SHP77 (cell line): Measurements from ENCODE around the gene FBXO34.

Experiments used
- DNase-seq, 2 experiments: peaks; one replicate each; lab custom pipeline; 2025; lab: John Stamatoyannopoulos, UW

Gene FBXO34

DNA sequence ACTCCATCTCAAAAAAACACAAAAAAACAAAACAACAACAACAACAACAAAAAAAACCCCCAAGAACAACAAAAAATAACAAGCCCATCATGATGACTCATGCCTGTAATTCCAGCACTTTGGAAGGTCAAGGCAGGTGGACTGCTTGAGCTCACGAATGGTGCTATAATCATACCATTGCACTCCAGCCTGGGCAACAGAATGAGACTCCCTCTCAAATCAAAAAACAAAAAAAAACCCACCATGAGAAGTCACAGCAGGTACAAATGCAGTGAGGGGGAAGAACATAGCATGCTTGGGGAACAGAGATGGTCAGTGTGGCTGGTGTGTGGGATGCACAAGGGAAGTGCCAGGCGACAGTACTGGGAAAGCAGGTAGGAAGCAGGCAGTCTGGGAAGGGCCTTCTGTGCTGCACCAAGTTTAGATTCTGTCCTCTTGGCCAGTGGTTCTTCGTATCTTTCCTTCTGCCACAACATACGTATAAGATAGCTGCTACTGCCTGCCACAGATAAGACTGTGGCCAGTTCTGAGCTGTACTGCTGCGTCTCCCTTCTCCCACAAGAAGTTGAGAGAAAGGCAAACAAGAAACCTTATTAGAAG lies 112.4 kb downstream of the FBXO34 start:
- no peak for DNase-seq

GRCh38 chr14:55384536-55384935 lies 113.3 kb downstream of the FBXO34 start:
- DNase-seq: no peak

DNA sequence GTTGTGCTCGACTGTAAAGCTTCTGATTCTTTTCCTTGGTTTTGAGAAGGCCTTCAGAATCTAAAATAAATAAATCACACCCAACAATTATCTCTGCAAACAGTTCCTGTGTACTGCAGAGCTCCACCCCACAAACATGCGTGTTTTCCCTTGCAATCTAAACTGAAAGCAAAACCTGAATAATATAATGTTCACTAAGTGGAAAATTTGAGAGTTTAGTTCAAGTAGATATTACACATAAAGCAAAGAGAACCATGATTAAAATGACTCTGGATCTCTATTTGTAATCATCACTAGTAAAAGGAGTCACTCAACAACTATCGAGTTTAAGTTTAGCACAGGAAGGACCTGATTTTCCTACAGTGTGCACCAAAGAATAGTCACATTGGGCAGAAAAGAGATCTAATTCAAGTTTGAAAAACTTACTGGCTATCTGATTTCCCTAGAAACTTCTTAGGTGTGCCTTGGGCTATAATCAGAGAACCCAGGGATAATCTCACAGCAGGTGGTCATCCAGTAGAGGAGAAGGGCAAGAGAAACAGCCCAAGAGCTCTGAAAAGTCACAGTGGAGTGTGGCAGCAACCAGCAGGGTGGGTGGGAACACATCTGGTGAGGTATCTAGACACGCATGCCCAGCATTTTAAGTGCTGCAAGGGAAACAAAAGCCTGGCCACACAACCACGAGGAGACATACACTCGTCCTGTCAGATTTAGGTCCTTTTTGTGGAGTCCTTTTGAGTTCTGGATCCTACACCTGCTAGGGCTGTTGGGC lies 115.0 kb downstream of the FBXO34 start:
- DNase-seq: no peak

GRCh38 chr14:55387121-55387520 lies 115.9 kb downstream of the FBXO34 start:
- DNase-seq: no peak

DNA sequence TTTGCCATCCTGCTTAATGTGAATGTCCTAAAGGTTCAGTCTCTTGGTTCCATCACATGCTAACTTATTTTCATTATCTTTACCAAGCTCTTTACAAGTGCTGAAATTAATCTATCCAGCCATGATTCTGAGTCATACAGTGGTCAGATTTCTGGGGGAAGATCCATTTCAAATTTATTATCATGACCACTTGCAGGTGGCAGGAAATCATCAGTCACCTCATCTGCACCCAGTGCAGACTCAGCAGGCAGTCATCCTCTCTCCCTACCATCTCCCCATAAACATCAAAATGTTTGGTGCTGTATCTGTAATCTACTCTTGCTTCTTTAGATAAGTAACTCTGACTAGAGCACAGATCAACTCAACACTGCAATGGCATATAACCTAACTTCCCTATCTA lies 116.9 kb downstream of the FBXO34 start:
- DNase-seq: no peak

DNA sequence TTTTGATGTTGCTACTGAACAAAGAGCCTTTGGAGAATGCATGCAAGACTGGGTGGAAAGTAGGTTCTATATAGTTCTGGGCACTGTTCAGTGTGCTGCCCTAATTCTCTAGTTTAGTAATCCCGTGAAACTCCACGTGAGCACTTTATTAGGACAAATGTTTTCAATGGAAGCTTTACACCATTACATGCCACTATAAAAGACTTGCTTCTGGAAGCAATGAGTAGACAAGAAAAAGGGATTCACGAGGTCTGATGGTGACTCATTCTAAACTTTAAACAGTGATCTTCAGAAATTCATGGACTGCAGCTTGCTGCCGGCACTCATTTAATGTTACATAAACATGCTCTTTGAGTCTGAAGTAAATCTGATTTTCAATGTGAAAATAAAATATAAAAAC lies 118.1 kb downstream of the FBXO34 start:
- DNase-seq: no peak

DNA sequence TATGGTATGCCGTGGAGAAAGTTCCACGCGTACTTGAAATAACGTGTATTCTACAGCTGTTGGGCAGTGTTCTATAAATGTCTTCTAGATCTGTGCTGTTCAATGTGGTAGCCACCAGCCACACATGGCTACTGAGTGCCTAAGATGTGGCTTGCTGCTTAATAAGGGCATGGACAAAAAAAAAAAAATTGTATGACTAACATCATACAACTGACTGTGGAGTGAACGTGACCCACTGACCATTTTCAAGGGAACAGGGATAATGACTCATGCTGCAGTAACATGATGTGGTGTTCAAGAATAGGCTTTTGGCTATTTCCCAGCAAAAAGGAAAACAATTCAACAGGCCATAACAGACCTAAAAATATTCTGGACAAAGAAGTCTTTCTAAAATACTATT lies 127.5 kb downstream of the FBXO34 start:
- DNase-seq: no peak

DNA sequence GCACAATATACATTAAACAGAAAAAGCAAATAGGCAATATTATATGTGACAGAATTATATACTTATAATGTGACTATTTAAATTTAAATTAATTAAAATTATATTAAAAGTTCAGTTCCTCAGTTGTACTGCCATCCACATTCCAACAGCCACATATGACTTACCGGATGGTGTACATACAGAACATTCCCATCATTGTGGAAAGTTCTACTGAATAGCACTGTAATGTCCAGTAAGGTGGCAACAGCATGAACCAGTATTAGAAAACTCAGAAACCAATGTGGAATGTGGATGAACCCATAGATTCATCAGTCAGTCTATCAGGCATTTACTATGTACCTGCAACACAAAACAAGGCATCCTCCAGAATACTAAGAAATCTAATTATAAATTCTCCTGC lies 128.0 kb downstream of the FBXO34 start:
- no peak for DNase-seq

- no peak for DNase-seq
These were observed 128.6 kb downstream of the FBXO34 start for GRCh38 chr14:55399852-55400251.

- DNase-seq: no peak
These were observed 130.5 kb downstream of the FBXO34 start for GRCh38 chr14:55401751-55402150.
